ENCODE measurements around the gene VTCN1.

GRCh38 chr1:117258791-117259190 lies 48.1 kb upstream of the VTCN1 start:
- TF ChIP-seq PPARA (CRISPR knock-in tag; IDR thresholded peaks at IDR 0.05; ENCODE audit: borderline replicate concordance), result no peak
- TF ChIP-seq PATZ1 (CRISPR knock-in tag; IDR thresholded peaks at IDR 0.05; ENCODE audit: borderline replicate concordance), result no peak
- TF ChIP-seq TOX (CRISPR knock-in tag; IDR thresholded peaks at IDR 0.05; ENCODE audit: borderline replicate concordance), result no peak
- TF ChIP-seq CSRNP3 (CRISPR knock-in tag; IDR thresholded peaks at IDR 0.05), result no peak
- no peak for TF ChIP-seq ISL1 (CRISPR knock-in tag; IDR thresholded peaks at IDR 0.05)
